Neuronal stem cell (in vitro differentiated cells): ENCODE measurements around the gene HDGF.
"Not testable (repeated sequence)": the region's sequence is repeated elsewhere in the genome, so short reads cannot be mapped to it uniquely, and the experiment has no call there.

Experiments used
- DNase-seq: peaks from one replicate; pipeline ENCODE4 v3.0.0-alpha.2; 2013; ENCODE audit warnings: low spot score
- H2AFZ ChIP-seq: one replicate; pipeline ENCODE4 v1.6.1; 2013; ENCODE audit warnings: mild to moderate bottlenecking, low read length, inconsistent platforms
- H2AK5ac ChIP-seq: 2 replicates; pipeline ENCODE4 v1.6.1; 2013; ENCODE audit warnings: low read depth, mild to moderate bottlenecking, inconsistent platforms, low read length, moderate library complexity, mixed read lengths
- H2BK120ac ChIP-seq: 2 replicates; pipeline ENCODE4 v1.6.1; 2013; ENCODE audit warnings: low read depth, mild to moderate bottlenecking, inconsistent platforms, low read length, moderate library complexity, mixed read lengths
- H2BK12ac ChIP-seq: one replicate; pipeline ENCODE4 v1.6.1; 2013; ENCODE audit warnings: low read length, inconsistent platforms
- H2BK15ac ChIP-seq: 2 replicates; pipeline ENCODE4 v1.6.1; 2013; ENCODE audit warnings: mild to moderate bottlenecking, low read length, inconsistent platforms, mixed read lengths
- H2BK5ac ChIP-seq: one replicate; pipeline ENCODE4 v1.6.1; 2013; ENCODE audit warnings: inconsistent platforms, mild to moderate bottlenecking, low read length, moderate library complexity
- H3K14ac ChIP-seq: one replicate; pipeline ENCODE4 v1.6.1; 2013; ENCODE audit warnings: low read length, inconsistent platforms
- H3K18ac ChIP-seq: 2 replicates; pipeline ENCODE4 v1.6.1; 2013; ENCODE audit warnings: low read length, inconsistent platforms
- H3K23ac ChIP-seq: 2 replicates; pipeline ENCODE4 v1.6.1; 2013; ENCODE audit warnings: low read depth, mild to moderate bottlenecking, mixed read lengths, low read length, inconsistent platforms; ENCODE audit not compliant: poor library complexity
- H3K27ac ChIP-seq: replicated peaks from 3 replicates; pipeline ENCODE4 v1.5.1; 2013; ENCODE audit warnings: low read length, inconsistent platforms
- H3K27me3 ChIP-seq, 3 experiments: 2 replicates each; pipeline ENCODE4 v1.6.1; 2013; ENCODE audit warnings: low read length in 3 of 3, mild to moderate bottlenecking in 2 of 3, inconsistent platforms in 1 of 3, low read depth in 1 of 3, mixed read lengths in 1 of 3, moderate library complexity in 1 of 3; ENCODE audit not compliant: control insufficient read depth in 3 of 3, insufficient read depth in 3 of 3
- H3K36me3 ChIP-seq, 2 donors: replicated peaks in 1 of 2; 2 replicates each; pipeline ENCODE4 v1.6.1; 2013; ENCODE audit warnings: low read length in 2 of 2; ENCODE audit not compliant: control insufficient read depth in 2 of 2, insufficient read depth in 2 of 2
- H3K4ac ChIP-seq: 2 replicates; pipeline ENCODE4 v1.6.1; 2013; ENCODE audit warnings: inconsistent platforms, mild to moderate bottlenecking, low read length, moderate library complexity
- H3K4me1 ChIP-seq, 2 donors: 1 replicate in 1 of 2; 2 replicates in 1 of 2; pipeline ENCODE4 v1.6.1; 2013; ENCODE audit warnings: low read length in 2 of 2, low read depth in 1 of 2; ENCODE audit not compliant: control insufficient read depth in 2 of 2, insufficient read depth in 1 of 2
- H3K4me2 ChIP-seq: one replicate; pipeline ENCODE4 v1.6.1; 2013; ENCODE audit warnings: mild to moderate bottlenecking, low read length, inconsistent platforms; ENCODE audit not compliant: insufficient read depth, poor library complexity, severe bottlenecking
- H3K4me3 ChIP-seq, 2 donors: 2 replicates each; pipeline ENCODE4 v1.5.1; 2013; ENCODE audit warnings: low read length in 2 of 2, mild to moderate bottlenecking in 2 of 2, inconsistent platforms in 1 of 2, moderate library complexity in 1 of 2
- H3K79me1 ChIP-seq: one replicate; pipeline ENCODE4 v1.6.1; 2013; ENCODE audit warnings: low read depth, mild to moderate bottlenecking, inconsistent platforms, low read length, moderate library complexity
- H3K9ac ChIP-seq: one replicate; pipeline ENCODE4 v1.6.1; 2013; ENCODE audit warnings: mild to moderate bottlenecking, low read depth, low read length, inconsistent platforms; ENCODE audit not compliant: poor library complexity
- H3K9me3 ChIP-seq, 2 donors: replicated peaks in 1 of 2; 2 replicates each; pipeline versions ENCODE3 to v1.6.1; 2013; ENCODE audit warnings: low read length in 2 of 2, mild to moderate bottlenecking in 2 of 2, inconsistent platforms in 1 of 2, low read depth in 1 of 2, mixed read lengths in 1 of 2, moderate library complexity in 1 of 2; ENCODE audit not compliant: control insufficient read depth in 2 of 2, insufficient read depth in 1 of 2
- H4K8ac ChIP-seq: one replicate; pipeline ENCODE4 v1.6.1; 2013; ENCODE audit warnings: low read depth, mild to moderate bottlenecking, inconsistent platforms, low read length, moderate library complexity
- H4K91ac ChIP-seq: one replicate; pipeline ENCODE4 v1.6.1; 2013; ENCODE audit warnings: low read length, low read depth, mild to moderate bottlenecking, inconsistent platforms; ENCODE audit not compliant: poor library complexity
- WGBS, 2 donors: extraction: QIAGEN DNeasy Blood & Tissue Kit; methylation state at CpG; one replicate each; pipeline ENCODE4 v1.1.7; 2013; ENCODE audit warnings: missing lambda C conversion rate in 2 of 2, mixed read lengths in 1 of 2; ENCODE audit not compliant: insufficient read length in 2 of 2, insufficient replicate concordance in 1 of 2; ENCODE audit errors: extremely low coverage in 2 of 2; 5-methylcytosine and 5-hydroxymethylcytosine counted together

Gene HDGF

DNA sequence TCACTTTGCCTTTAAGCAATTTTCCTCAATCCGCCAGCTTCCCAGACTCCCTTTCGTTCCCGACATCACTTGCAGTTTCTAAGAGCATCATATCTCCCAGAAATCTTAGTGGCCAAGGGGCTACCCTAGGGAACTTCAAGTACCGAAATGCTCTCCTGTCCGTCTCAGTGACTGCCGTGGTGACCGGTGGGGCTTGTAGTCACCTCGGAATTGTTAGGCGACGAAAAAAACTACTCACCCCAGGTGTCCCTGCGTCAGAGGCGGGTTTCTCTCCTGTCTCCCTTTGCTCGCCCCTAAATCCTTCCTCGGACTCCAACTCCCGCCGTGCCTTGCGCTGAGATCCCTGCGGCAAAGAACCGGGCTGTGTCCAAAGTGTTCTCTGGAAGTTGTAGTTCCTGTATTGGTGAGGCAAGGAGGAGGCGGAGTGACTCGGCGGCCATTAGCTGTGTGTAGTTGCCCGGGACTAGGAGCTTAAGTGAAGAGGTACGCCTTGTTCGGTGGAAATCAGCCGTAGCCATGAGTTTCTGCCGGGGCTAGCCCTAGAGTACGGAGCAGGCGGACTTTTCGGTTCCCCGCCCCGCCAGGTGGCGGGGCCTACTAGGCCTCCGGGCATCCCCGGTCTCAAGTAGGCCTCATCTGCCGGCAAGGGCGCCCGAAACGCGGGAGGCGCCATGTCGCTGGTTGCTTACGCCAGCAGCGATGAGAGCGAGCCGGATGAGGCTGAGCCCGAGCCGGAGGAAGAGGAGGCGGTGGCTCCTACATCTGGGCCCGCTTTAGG, 15.8 kb upstream of the HDGF start, which contains the start of gene PRCC:
TSS of gene PRCC (plus strand) at position 435 of the 778 bp plus-strand sequence. CDS start at position 672, 237 bp downstream.
- H3K14ac ChIP-seq = peak within 1 kb of the TSS; percentile 72
- peak; percentile 99 for DNase-seq
- peak within 1 kb of the TSS; percentile 98 for H3K9ac ChIP-seq
- no CpG with 5 or more reads among the region's 50 CpGs for WGBS, 2 donors
- H2AFZ ChIP-seq = peak within 1 kb of the TSS; percentile 79
- H3K4me3 ChIP-seq = peak within 1 kb of the TSS; percentile 83 to 93
- peaks cover 14 to 16% of the 10 kb centered on the region in 2 donors for H3K4me1 ChIP-seq
- H2BK120ac ChIP-seq = no peak within 1 kb of the TSS
- no peaks in the 10 kb centered on the region for H3K27me3 ChIP-seq
- no peak within 1 kb of the TSS for H2BK5ac ChIP-seq
- H3K18ac ChIP-seq = peak within 1 kb of the TSS; percentile 96
- no peak within 1 kb of the TSS for H4K8ac ChIP-seq
- H2AK5ac ChIP-seq = peak within 1 kb of the TSS; percentile 86
- H2BK12ac ChIP-seq = no peak within 1 kb of the TSS
- H3K27ac ChIP-seq = peak within 1 kb of the TSS; percentile 71
- H3K9me3 ChIP-seq = no peaks in the 10 kb centered on the region
- H3K4ac ChIP-seq = no peak within 1 kb of the TSS
- peak within 1 kb of the TSS; percentile 79 for H3K4me2 ChIP-seq
- no peak within 1 kb of the TSS for H4K91ac ChIP-seq
- H3K79me1 ChIP-seq = peaks cover 4% of the 10 kb centered on the region
- peak within 1 kb of the TSS; percentile 87 for H3K23ac ChIP-seq
- H2BK15ac ChIP-seq = no peak within 1 kb of the TSS
- peaks cover 5 to 34% of the 10 kb centered on the region in 2 donors for H3K36me3 ChIP-seq

DNA sequence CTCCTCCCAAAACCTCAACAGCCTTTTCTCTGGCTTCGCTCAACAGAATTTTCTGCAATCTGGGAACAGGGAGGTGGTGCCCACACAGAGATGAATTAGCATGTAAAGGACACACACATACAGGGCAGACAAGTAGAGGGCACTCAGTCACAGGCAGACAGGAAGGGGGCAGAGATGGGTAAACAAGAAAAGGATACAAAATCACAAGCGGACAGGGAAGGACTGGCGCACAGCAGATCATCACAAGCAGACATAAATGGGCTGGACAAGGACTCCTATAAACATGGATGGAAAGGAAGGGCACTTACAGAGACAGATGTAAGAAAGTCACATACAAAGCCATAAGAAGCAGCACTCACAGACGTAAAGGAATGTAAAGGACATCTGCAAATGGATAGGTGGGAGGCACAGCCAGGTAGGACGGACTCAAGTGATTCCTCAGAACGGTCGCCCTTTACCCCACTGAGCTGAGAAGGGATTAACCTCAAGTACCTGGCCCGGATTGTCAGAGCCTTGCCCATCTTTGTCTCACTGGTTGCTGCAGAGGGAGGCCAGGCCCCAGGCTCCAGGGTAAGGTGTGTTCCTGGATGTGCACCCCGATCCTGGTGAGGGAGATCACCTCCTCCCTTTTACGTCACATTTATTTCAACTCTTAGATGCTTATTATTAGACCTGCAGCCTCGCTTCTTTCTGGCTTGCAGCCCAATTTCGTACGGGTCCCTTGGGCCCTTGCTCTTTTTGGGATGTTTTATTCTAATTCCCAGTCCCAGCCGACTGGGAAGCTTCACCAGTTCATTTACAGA, 15.0 kb upstream of the HDGF start:
- no peaks in the 10 kb centered on the region for H3K9me3 ChIP-seq
- H3K4me1 ChIP-seq = peaks cover 14 to 16% of the 10 kb centered on the region in 2 donors
- no peak overlapping the region for H3K23ac ChIP-seq
- H3K4ac ChIP-seq = no peak overlapping the region
- no peak overlapping the region for H2BK15ac ChIP-seq
- H3K4me2 ChIP-seq = peak overlapping the region; percentile 63
- H2BK120ac ChIP-seq = no peak overlapping the region
- no peak for DNase-seq
- no peak overlapping the region for H3K27ac ChIP-seq
- H2AK5ac ChIP-seq = no peak overlapping the region
- no peak overlapping the region for H3K18ac ChIP-seq
- peak overlapping the region; percentile 79 for H2AFZ ChIP-seq
- no peak overlapping the region for H2BK12ac ChIP-seq
- peak overlapping the region; percentile 73 to 83 for H3K4me3 ChIP-seq
- H4K8ac ChIP-seq = no peak overlapping the region
- WGBS, 2 donors = no CpG with 5 or more reads among the region's 14 CpGs
- H4K91ac ChIP-seq = no peak overlapping the region
- no peaks in the 10 kb centered on the region for H3K27me3 ChIP-seq
- H3K36me3 ChIP-seq = peaks cover 5 to 26% of the 10 kb centered on the region in 2 donors
- H3K14ac ChIP-seq = no peak overlapping the region
- no peak overlapping the region for H2BK5ac ChIP-seq
- peak overlapping the region; percentile 14 for H3K9ac ChIP-seq
- peaks cover 4% of the 10 kb centered on the region for H3K79me1 ChIP-seq

DNA sequence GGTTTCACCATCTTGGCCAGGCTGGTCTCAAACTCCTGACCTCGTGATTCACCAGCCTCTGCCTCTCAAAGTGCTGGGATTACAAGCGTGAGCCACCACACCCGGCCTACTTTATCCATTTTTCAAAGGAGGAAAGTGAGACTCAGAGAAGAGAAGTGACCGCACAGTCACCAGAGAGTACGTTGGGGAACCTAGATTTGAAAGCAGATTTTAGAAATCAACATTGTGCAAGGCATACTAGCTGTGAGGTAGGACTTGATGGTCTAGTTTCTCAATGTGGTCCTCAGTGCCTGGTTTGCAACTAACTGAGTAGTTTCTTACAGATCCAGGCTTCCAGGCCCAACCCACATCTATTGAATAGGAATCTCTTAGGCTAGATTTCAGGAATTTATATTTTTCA, 14.2 kb upstream of the HDGF start:
- H2BK12ac ChIP-seq = no peak overlapping the region
- WGBS, 2 donors = no CpG with 5 or more reads among the region's 5 CpGs
- no peak overlapping the region for H3K4ac ChIP-seq
- no peak overlapping the region for H3K4me2 ChIP-seq
- H3K4me3 ChIP-seq = peak overlapping the region in 1 of 2 donors; percentile 83
- no peak overlapping the region for H4K8ac ChIP-seq
- peak overlapping the region; percentile 79 for H2AFZ ChIP-seq
- H3K4me1 ChIP-seq = peaks cover 14 to 16% of the 10 kb centered on the region in 2 donors
- no peak overlapping the region for H3K9ac ChIP-seq
- H2BK5ac ChIP-seq = no peak overlapping the region
- H3K9me3 ChIP-seq = no peaks in the 10 kb centered on the region
- no peak for DNase-seq
- no peak overlapping the region for H4K91ac ChIP-seq
- H2AK5ac ChIP-seq = no peak overlapping the region
- no peak overlapping the region for H3K27ac ChIP-seq
- no peak overlapping the region for H2BK15ac ChIP-seq
- H3K27me3 ChIP-seq = no peaks in the 10 kb centered on the region
- no peak overlapping the region for H3K14ac ChIP-seq
- H2BK120ac ChIP-seq = no peak overlapping the region
- peaks cover 4% of the 10 kb centered on the region for H3K79me1 ChIP-seq
- no peak overlapping the region for H3K23ac ChIP-seq
- peaks cover 0 to 18% of the 10 kb centered on the region in 2 donors for H3K36me3 ChIP-seq
- no peak overlapping the region for H3K18ac ChIP-seq

DNA sequence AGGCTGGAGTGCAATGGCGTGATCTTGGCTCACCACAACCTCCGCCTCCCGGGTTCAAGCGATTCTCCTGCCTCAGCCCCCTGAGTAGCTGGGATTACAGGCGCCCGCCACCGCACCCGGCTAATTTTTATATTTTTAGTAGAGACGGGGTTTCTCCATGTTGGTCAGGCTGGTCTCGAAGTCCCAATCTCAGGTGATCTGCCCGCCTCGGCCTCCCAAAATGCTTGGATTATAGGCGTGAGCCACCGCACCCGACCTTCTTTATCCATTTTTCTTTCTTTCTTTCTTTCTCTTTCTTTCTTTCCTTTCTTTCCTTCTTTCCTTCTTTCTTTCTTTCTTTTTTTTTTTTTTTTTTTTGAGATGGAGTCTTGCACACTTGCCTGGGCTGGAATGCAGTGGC, 13.7 kb upstream of the HDGF start:
- not testable (repeated sequence) for H2AK5ac ChIP-seq, H2BK120ac ChIP-seq, H3K79me1 ChIP-seq, H3K9ac ChIP-seq, H3K18ac ChIP-seq, H3K27me3 ChIP-seq, H2BK15ac ChIP-seq, H3K27ac ChIP-seq, H2BK12ac ChIP-seq, H2AFZ ChIP-seq, H3K23ac ChIP-seq, H3K4ac ChIP-seq, H4K91ac ChIP-seq, H3K14ac ChIP-seq, H4K8ac ChIP-seq, H2BK5ac ChIP-seq, H3K9me3 ChIP-seq, H3K4me3 ChIP-seq, H3K4me2 ChIP-seq, DNase-seq
- peaks cover 14 to 16% of the 10 kb centered on the region in 2 donors for H3K4me1 ChIP-seq
- peaks cover 0 to 12% of the 10 kb centered on the region in 2 donors for H3K36me3 ChIP-seq
- WGBS, 2 donors = no CpG with 5 or more reads among the region's 15 CpGs
